Neural crest cell (in vitro differentiated cells): Measurements from ENCODE around the gene DNMBP. TPM values are rescaled to one million over a fixed set of nuclear protein-coding genes. Genes with fewer than 3 reads are reported as not detected.
A peak's percentile ranks its signal among the peaks of the same experiment; 100 is the strongest.

ENCODE experiments used
- DNase-seq: peaks from one replicate; pipeline ENCODE4 v3.0.0; 2021; ENCODE audit warnings: low read depth, mixed read lengths, low spot score
- H3K27ac Mint-ChIP-seq: one replicate; pipeline ENCODE4 v1.8.0; 2021; ENCODE audit warnings: mild to moderate bottlenecking, mixed read lengths; ENCODE audit not compliant: unreplicated experiment
- H3K27me3 Mint-ChIP-seq: 2 replicates; pipeline ENCODE4 v1.8.0; 2021; ENCODE audit warnings: low read depth, mild to moderate bottlenecking, mixed read lengths
- H3K36me3 Mint-ChIP-seq: 2 replicates; pipeline ENCODE4 v1.8.0; 2021; ENCODE audit warnings: low read depth, mild to moderate bottlenecking, mixed read lengths
- H3K4me1 Mint-ChIP-seq: 2 replicates; pipeline ENCODE4 v1.8.0; 2021; ENCODE audit warnings: mixed read lengths
- H3K4me3 Mint-ChIP-seq: one replicate; pipeline ENCODE4 v1.8.0; 2021; ENCODE audit warnings: mild to moderate bottlenecking, mixed read lengths
- H3K9me3 Mint-ChIP-seq: 2 replicates; pipeline ENCODE4 v1.8.0; 2021; ENCODE audit warnings: mixed read lengths
- CTCF ChIP-seq: fragments of 200-600 bp; sonication (generic); conservative IDR thresholded peaks from 2 replicates; pipeline ENCODE4 v1.5.0; 2021; ENCODE audit warnings: antibody characterized with exemption, mild to moderate bottlenecking
- total RNA-seq: library from RNA; stranded (reverse); gene quantifications from 2 replicates; pipeline ENCODE4 v1.2.1, GENCODE V29; 2021

The DNMBP gene
- total RNA-seq, 1 donor from 2014 or later = 17.8 TPM

GRCh38 chr10:100007231-100008141 is 2.3 kb downstream of the DNMBP start:
- H3K27ac Mint-ChIP-seq = no peak overlapping the region
- peaks cover 51% of the 10 kb centered on the region for H3K4me1 Mint-ChIP-seq
- TF ChIP-seq CTCF = no peak
- H3K9me3 Mint-ChIP-seq = no peaks in the 10 kb centered on the region
- H3K36me3 Mint-ChIP-seq = no peaks in the 10 kb centered on the region
- H3K4me3 Mint-ChIP-seq = peak overlapping the region; percentile 91
- peaks cover 11% of the 10 kb centered on the region for H3K27me3 Mint-ChIP-seq
- no peak for DNase-seq

- peaks cover 51% of the 10 kb centered on the region for H3K4me1 Mint-ChIP-seq
Measured at GRCh38 chr10:100006243-100006886, 3.4 kb downstream of the DNMBP start.

GRCh38 chr10:100004805-100005510 is 4.8 kb downstream of the DNMBP start:
- no peak for DNase-seq
- TF ChIP-seq CTCF = no peak
- Mint-ChIP-seq H3K9me3 (no peaks in the 10 kb centered on the region), H3K27me3 (no peaks in the 10 kb centered on the region), H3K4me1 (peaks cover 41% of the 10 kb centered on the region), H3K27ac (no peak overlapping the region), H3K36me3 (no peaks in the 10 kb centered on the region), H3K4me3 (peak overlapping the region; percentile 31)

More at GRCh38 chr10:100006243-100006886, 3.4 kb downstream of the DNMBP start:
- H3K27ac Mint-ChIP-seq = no peak overlapping the region
- no peaks in the 10 kb centered on the region for H3K36me3 Mint-ChIP-seq
- TF ChIP-seq CTCF = no peak
- H3K4me3 Mint-ChIP-seq = peak overlapping the region; percentile 18
- DNase-seq = no peak
- H3K9me3 Mint-ChIP-seq = no peaks in the 10 kb centered on the region
- H3K27me3 Mint-ChIP-seq = peaks cover 11% of the 10 kb centered on the region

- Mint-ChIP-seq H3K4me1 (peaks cover 18% of the 10 kb centered on the region), H3K9me3 (no peaks in the 10 kb centered on the region), H3K4me3 (no peak overlapping the region), H3K36me3 (no peaks in the 10 kb centered on the region), H3K27me3 (no peaks in the 10 kb centered on the region), H3K27ac (peak overlapping the region; percentile 27)
- TF ChIP-seq CTCF = no peak
- no peak for DNase-seq
Measured at GRCh38 chr10:100000109-100000644, 9.6 kb downstream of the DNMBP start.

- H3K36me3 Mint-ChIP-seq = no peaks in the 10 kb centered on the region
- no peak overlapping the region for H3K4me3 Mint-ChIP-seq
- no peaks in the 10 kb centered on the region for H3K9me3 Mint-ChIP-seq
- H3K27ac Mint-ChIP-seq = no peak overlapping the region
- H3K4me1 Mint-ChIP-seq = peaks cover 18% of the 10 kb centered on the region
- DNase-seq = no peak
- TF ChIP-seq CTCF = no peak
- H3K27me3 Mint-ChIP-seq = no peaks in the 10 kb centered on the region
Measured at GRCh38 chr10:99999319-100000108, 10.2 kb downstream of the DNMBP start.
